HepG2 (cell line): Measurements from ENCODE around the gene RGS8. TPM values are rescaled to one million over a fixed set of nuclear protein-coding genes. Genes with fewer than 3 reads are reported as not detected.

ENCODE experiments used
- ATAC-seq: fragments of 200-7000 bp; cut with Tn5 transposase; 3 replicates; pipeline ENCODE4 v1.9.1; 2020; ENCODE audit warnings: mild to moderate bottlenecking, moderate library complexity
- BruUV-seq: library from RNA; stranded (reverse); fragments of 400-500 nt; replicated peaks from 2 replicates; lab custom pipeline; 2021; lab: Mats Ljungman, UMichigan
- CTCF ChIA-PET: fragments of 300-600 bp; formaldehyde crosslinking; extraction: SDS; loops from one replicate; lab custom pipeline; 2021; ENCODE audit warnings: low total read pairs, inconsistent platforms, low intra/inter-chr PET ratio; lab: Yijun Ruan, JAX
- POLR2A ChIA-PET: fragments of 350-600 bp; sonication (Branson Sonifier 250); formaldehyde crosslinking; loops from one replicate; lab custom pipeline; 2020; ENCODE audit warnings: antibody characterized with exemption, inconsistent platforms; lab: Yijun Ruan, JAX
- DNase-seq: peaks from one replicate; pipeline ENCODE4 v3.0.0-alpha.2; 2015; ENCODE audit warnings: low spot score
- FAIRE-seq: peaks from 3 replicates; lab custom pipeline; 2011; peaks lifted over from hg19 to GRCh38; lab: Jason Lieb, UNC
- H2AFZ ChIP-seq: one replicate; pipeline ENCODE4 v1.6.1; 2011; ENCODE audit warnings: low read length, inconsistent platforms
- H3K27ac ChIP-seq: fragments of 300-600 bp; 3 replicates; pipeline ENCODE4 v1.8.0; 2011; ENCODE audit warnings: mixed run types, mild to moderate bottlenecking, mixed read lengths, low read length, inconsistent platforms; ENCODE audit not compliant: insufficient read depth; ENCODE audit errors: extremely low read length
- H3K27me3 ChIP-seq, 2 experiments: fragments of 200-600 bp in 1 of 2; 2 replicates in 1 of 2; 3 replicates in 1 of 2; pipeline versions ENCODE4 v1.6.0 to v1.8.0; 2011; ENCODE audit warnings: low read length in 2 of 2, mild to moderate bottlenecking in 2 of 2, moderate library complexity in 2 of 2, inconsistent platforms in 1 of 2; ENCODE audit not compliant: insufficient read depth in 2 of 2, control insufficient read depth in 1 of 2
- H3K36me3 ChIP-seq, 2 experiments: fragments of 200-600 bp in 1 of 2; replicated peaks in 1 of 2; 2 replicates in 1 of 2; 3 replicates in 1 of 2; pipeline versions ENCODE4 v1.5.1 to v1.8.0; 2011; ENCODE audit warnings: low read length in 2 of 2, inconsistent platforms in 1 of 2; ENCODE audit not compliant: insufficient read depth in 2 of 2, control insufficient read depth in 1 of 2
- H3K4me1 ChIP-seq: 2 replicates; pipeline ENCODE4 v1.5.1; 2012; ENCODE audit warnings: low read length, inconsistent platforms; ENCODE audit not compliant: insufficient read depth
- H3K4me2 ChIP-seq: 2 replicates; pipeline ENCODE4 v1.6.0; 2011; ENCODE audit warnings: low read depth, low read length, inconsistent platforms
- H3K4me3 ChIP-seq, 3 experiments: fragments of 200-600 bp in 1 of 3; sonication (generic), shearing (Covaris generic) in 1 of 3; replicated peaks in 1 of 3; 2 replicates each; pipeline ENCODE4 v1.5.1; 2011 to 2016; ENCODE audit warnings: low read length in 3 of 3, inconsistent platforms in 2 of 3, low read depth in 2 of 3, mild to moderate bottlenecking in 2 of 3, control low read depth in 1 of 3, mixed read lengths in 1 of 3; ENCODE audit not compliant: insufficient read depth in 1 of 3
- H3K79me2 ChIP-seq: one replicate; pipeline ENCODE4 v1.6.1; 2011; ENCODE audit warnings: low read length, inconsistent platforms; ENCODE audit not compliant: insufficient read depth
- H3K9ac ChIP-seq: 2 replicates; pipeline ENCODE4 v1.6.0; 2011; ENCODE audit warnings: mild to moderate bottlenecking, low read depth, low read length, inconsistent platforms; ENCODE audit not compliant: insufficient read depth
- H3K9me3 ChIP-seq: 2 replicates; pipeline ENCODE4 v1.5.1; 2012; ENCODE audit warnings: mild to moderate bottlenecking, low read length
- H4K20me1 ChIP-seq: 2 replicates; pipeline ENCODE4 v1.6.0; 2011; ENCODE audit warnings: inconsistent platforms, mild to moderate bottlenecking, low read length, moderate library complexity; ENCODE audit not compliant: insufficient read depth
- BCLAF1 ChIP-seq: fragments of 450-650 bp; IDR thresholded peaks from 2 replicates; pipeline ENCODE4 v1.6.1; 2017; ENCODE audit warnings: mild to moderate bottlenecking
- ESRRA ChIP-seq: sonication (generic); formaldehyde crosslinking; IDR thresholded peaks from 2 replicates; pipeline ENCODE4 v1.5.1; 2020; ENCODE audit warnings: mild to moderate bottlenecking, low read depth, missing genetic modification reagents
- KMT2B ChIP-seq: IDR thresholded peaks from 2 replicates; pipeline ENCODE4 v1.6.1; 2016; ENCODE audit warnings: missing genetic modification reagents, missing compliant biosample characterization
- LCORL ChIP-seq, 2 experiments: fragments of 450-650 bp in 1 of 2; sonication (generic) in 1 of 2; formaldehyde crosslinking in 1 of 2; IDR thresholded peaks; 2 replicates each; pipeline versions ENCODE4 v1.5.0 to v1.6.1; 2017 to 2020; ENCODE audit warnings: antibody characterized with exemption in 1 of 2, missing genetic modification reagents in 1 of 2
- MYNN ChIP-seq: sonication (generic); formaldehyde crosslinking; IDR thresholded peaks from 2 replicates; pipeline ENCODE4 v1.4.0; 2020; ENCODE audit warnings: mild to moderate bottlenecking, low read depth, missing genetic modification reagents
- NPAS2 ChIP-seq: sonication (generic); formaldehyde crosslinking; IDR thresholded peaks from 2 replicates; pipeline ENCODE4 v1.8.0; 2022; ENCODE audit warnings: mild to moderate bottlenecking, missing genetic modification reagents, borderline replicate concordance
- ZNF572 ChIP-seq: sonication (generic); formaldehyde crosslinking; IDR thresholded peaks from 2 replicates; pipeline ENCODE4 v1.5.1; 2020; ENCODE audit warnings: mild to moderate bottlenecking, missing genetic modification reagents
- WGBS: methylation state at CpG from one replicate; pipeline ENCODE4 v1.1.6; 2017; ENCODE audit warnings: low lambda C conversion rate; 5-methylcytosine and 5-hydroxymethylcytosine counted together
- in situ Hi-C: cut with HindIII; loops from 2 replicates; pipeline ENCODE4 v1.10.0; 2017; ENCODE audit warnings: low pct_unique_long_range_greater_than_20kb; ENCODE audit not compliant: extremely low pct_ligation_motif_present
- intact Hi-C: fragments of 100-400 bp; cut with micrococcal nuclease; formaldehyde crosslinking; loops from one replicate; pipeline ENCODE4 v1.10.0; 2022; ENCODE audit not compliant: unreplicated experiment
- polyA plus RNA-seq, 8 experiments: library from polyadenylated mRNA; depleted of rRNA in 3 of 8; stranded (reverse) in 7 of 8; unstranded in 1 of 8; fragments of >200 nt; fragmentation: Illumina TruSeq in 4 of 8; extraction: Trizol in 4 of 8; gene quantifications; 2 replicates each; pipeline versions ENCODE4 v1.2.1 to v1.2.3, GENCODE V29; 2011 to 2016; ENCODE audit warnings: low read depth in 4 of 8, missing spikeins in 1 of 8, mixed read lengths in 1 of 8; ENCODE audit not compliant: insufficient read depth in 1 of 8
- total RNA-seq, 5 experiments: library from RNA; depleted of rRNA; stranded (reverse); fragments of >200 nt; fragmentation: Illumina TruSeq; extraction: Trizol; gene quantifications; 2 replicates each; pipeline ENCODE4 v1.2.3, GENCODE V29; 2016; ENCODE audit warnings: low read depth in 1 of 5
- TF ChIP-seq, protein P1 (sequence below): sonication (generic); formaldehyde crosslinking; IDR thresholded peaks from 2 replicates; pipeline ENCODE4 v1.4.0; 2020; ENCODE audit warnings: low read depth, mild to moderate bottlenecking, missing genetic modification reagents

The RGS8 gene
- total and polyA plus RNA-seq, 2 of the 13 experiments (the other 11 are each of a cell fraction or from before 2014, with no cell fraction given), result not detected

- Histone ChIP-seq H3K9ac (no peak overlapping the region), H2AFZ (no peak overlapping the region), H3K27ac (no peak overlapping the region), H3K4me3 (no peak overlapping the region), H3K36me3 (no peaks in the 10 kb centered on the region), H3K27me3 (peaks cover 0 to 7% of the 10 kb centered on the region in 2 experiments; a peak in 1 of 5 replicates), H3K4me1 (no peaks in the 10 kb centered on the region), H3K79me2 (no peaks in the 10 kb centered on the region), H4K20me1 (no peaks in the 10 kb centered on the region; the same call in 1 of the 2 replicates), H3K9me3 (no peaks in the 10 kb centered on the region), H3K4me2 (no peak overlapping the region)
- CTCF ChIA-PET, result no interaction called here
- FAIRE-seq (no peak), DNase-seq (no peak), ATAC-seq (no peak)
- in situ Hi-C loops, result no loop called here
- POLR2A ChIA-PET, result no interaction called here
- no TSS peak for BruUV-seq
- TF ChIP-seq NPAS2, result no peak
- no peak for TF ChIP-seq BCLAF1
- no peak for TF ChIP-seq KMT2B (CRISPR knock-in tag)
- no peak for TF ChIP-seq ZNF572 (CRISPR knock-in tag)
- TF ChIP-seq, protein P1, sequence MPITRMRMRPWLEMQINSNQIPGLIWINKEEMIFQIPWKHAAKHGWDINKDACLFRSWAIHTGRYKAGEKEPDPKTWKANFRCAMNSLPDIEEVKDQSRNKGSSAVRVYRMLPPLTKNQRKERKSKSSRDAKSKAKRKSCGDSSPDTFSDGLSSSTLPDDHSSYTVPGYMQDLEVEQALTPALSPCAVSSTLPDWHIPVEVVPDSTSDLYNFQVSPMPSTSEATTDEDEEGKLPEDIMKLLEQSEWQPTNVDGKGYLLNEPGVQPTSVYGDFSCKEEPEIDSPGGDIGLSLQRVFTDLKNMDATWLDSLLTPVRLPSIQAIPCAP, result no peak
- TF ChIP-seq LCORL (IDR thresholded peaks at IDR 0.05), result no peak
- TF ChIP-seq LCORL (CRISPR knock-in tag; IDR thresholded peaks at IDR 0.05), result no peak
- TF ChIP-seq MYNN, result no peak
- TF ChIP-seq ESRRA (CRISPR knock-in tag), result no peak
- 19% methylated on average over 2 of the region's 2 CpGs for WGBS
- intact Hi-C loops, result no loop called here
Measured at GRCh38 chr1:182682898-182683501, 1.4 kb downstream of the RGS8 start.
